Activated B cell treated with CpG ODN at 0.5 μM for 24 hours (primary cell): ENCODE measurements around the gene AKT1. TPM values are rescaled to one million over a fixed set of nuclear protein-coding genes. Genes with fewer than 3 reads are reported as not detected.

ENCODE experiments used
- ATAC-seq: fragments of 200-7000 bp; cut with Tn5 transposase; one replicate; pipeline ENCODE4 v1.10.0; 2021; ENCODE audit warnings: low read depth, mild to moderate bottlenecking, moderate library complexity
- CTCF ChIA-PET: fragments of 350-600 bp; sonication (Branson Sonifier 250); formaldehyde crosslinking; loops from one replicate; lab custom pipeline; 2021; ENCODE audit warnings: antibody characterized with exemption; lab: Charles Lee
- POLR2A ChIA-PET: fragments of 350-600 bp; sonication (Branson Sonifier 250); formaldehyde crosslinking; loops from one replicate; lab custom pipeline; 2021; ENCODE audit warnings: antibody characterized with exemption; lab: Charles Lee
- DNase-seq: peaks from one replicate; pipeline ENCODE4 v3.0.0; 2022
- H3K27ac Mint-ChIP-seq: one replicate; pipeline ENCODE4 v1.8.0; 2020; ENCODE audit warnings: mixed read lengths
- H3K27me3 Mint-ChIP-seq: one replicate; pipeline ENCODE4 v1.8.0; 2021; ENCODE audit warnings: mixed read lengths
- H3K36me3 Mint-ChIP-seq: one replicate; pipeline ENCODE4 v1.8.0; 2021; ENCODE audit warnings: low read depth, mixed read lengths
- H3K4me1 Mint-ChIP-seq: one replicate; pipeline ENCODE4 v1.8.0; 2021; ENCODE audit warnings: mixed read lengths
- H3K4me3 Mint-ChIP-seq: one replicate; pipeline ENCODE4 v1.8.0; 2020; ENCODE audit warnings: mild to moderate bottlenecking, mixed read lengths
- H3K9me3 Mint-ChIP-seq: one replicate; pipeline ENCODE4 v1.8.0; 2020; ENCODE audit warnings: mixed read lengths
- intact Hi-C: fragments of 100-400 bp; cut with micrococcal nuclease; formaldehyde crosslinking; loops from one replicate; pipeline ENCODE4 v1.15.1; 2024
- total RNA-seq: library from RNA; stranded (reverse); gene quantifications from 2 replicates; pipeline ENCODE4 v1.2.3, GENCODE V29; 2022
- TF ChIP-seq, protein P1 (sequence below): fragments of 200-600 bp; IDR thresholded peaks from one replicate; pipeline ENCODE4 v1.8.0; 2022; ENCODE audit warnings: antibody characterized with exemption, mild to moderate bottlenecking

Gene AKT1
- total RNA-seq, 1 donor from 2014 or later = 80.8 TPM

DNA sequence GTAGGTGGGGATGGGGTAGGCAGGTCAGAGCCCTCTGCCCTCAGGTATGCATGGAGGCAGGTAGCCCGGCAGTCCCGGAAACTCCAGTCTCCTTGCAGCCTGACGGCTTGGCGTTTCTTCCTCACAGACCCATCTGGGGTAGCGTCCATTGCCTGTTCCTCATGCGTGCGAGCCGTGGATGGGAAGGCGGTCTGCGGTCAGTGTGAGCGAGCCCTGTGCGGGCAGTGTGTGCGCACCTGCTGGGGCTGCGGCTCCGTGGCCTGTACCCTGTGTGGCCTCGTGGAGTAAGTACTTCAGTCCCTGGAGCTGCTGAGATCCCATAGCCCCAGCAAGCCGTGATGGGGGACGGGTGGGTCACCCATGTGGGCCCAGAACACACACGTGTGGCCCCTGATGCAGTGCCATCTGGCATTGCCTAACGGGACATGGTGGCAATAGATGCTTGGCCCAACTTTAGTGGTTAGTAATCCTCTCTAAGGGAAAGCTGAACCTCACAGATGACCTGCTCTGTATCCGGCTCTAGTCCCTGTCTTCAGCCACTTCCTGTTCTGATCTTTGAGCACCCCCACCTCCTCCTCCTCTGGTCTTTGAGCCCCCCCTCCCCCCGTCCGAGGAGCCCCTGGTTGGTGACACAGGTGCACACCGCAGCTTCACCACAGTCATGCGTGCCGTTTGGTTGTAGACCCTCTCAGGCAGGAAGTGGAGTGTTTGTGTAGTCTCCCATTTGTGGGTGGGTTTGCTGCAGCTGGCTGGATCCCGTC, 38.9 kb downstream of the AKT1 start:
- DNase-seq (no peak), ATAC-seq (no peak)
- H3K27ac Mint-ChIP-seq = no peak overlapping the region
- no peaks in the 10 kb centered on the region for H3K9me3 Mint-ChIP-seq
- TF ChIP-seq, protein P1, sequence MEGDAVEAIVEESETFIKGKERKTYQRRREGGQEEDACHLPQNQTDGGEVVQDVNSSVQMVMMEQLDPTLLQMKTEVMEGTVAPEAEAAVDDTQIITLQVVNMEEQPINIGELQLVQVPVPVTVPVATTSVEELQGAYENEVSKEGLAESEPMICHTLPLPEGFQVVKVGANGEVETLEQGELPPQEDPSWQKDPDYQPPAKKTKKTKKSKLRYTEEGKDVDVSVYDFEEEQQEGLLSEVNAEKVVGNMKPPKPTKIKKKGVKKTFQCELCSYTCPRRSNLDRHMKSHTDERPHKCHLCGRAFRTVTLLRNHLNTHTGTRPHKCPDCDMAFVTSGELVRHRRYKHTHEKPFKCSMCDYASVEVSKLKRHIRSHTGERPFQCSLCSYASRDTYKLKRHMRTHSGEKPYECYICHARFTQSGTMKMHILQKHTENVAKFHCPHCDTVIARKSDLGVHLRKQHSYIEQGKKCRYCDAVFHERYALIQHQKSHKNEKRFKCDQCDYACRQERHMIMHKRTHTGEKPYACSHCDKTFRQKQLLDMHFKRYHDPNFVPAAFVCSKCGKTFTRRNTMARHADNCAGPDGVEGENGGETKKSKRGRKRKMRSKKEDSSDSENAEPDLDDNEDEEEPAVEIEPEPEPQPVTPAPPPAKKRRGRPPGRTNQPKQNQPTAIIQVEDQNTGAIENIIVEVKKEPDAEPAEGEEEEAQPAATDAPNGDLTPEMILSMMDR = no peak
- ChIA-PET POLR2A (no interaction called here), CTCF (no interaction called here)
- H3K4me3 Mint-ChIP-seq = no peak overlapping the region
- H3K4me1 Mint-ChIP-seq = peaks cover 32% of the 10 kb centered on the region
- intact Hi-C loops = no loop called here
- H3K27me3 Mint-ChIP-seq = no peaks in the 10 kb centered on the region
- H3K36me3 Mint-ChIP-seq = peaks cover 71% of the 10 kb centered on the region

GRCh38 chr14:104755621-104756020, 39.9 kb downstream of the AKT1 start:
- H3K4me3 Mint-ChIP-seq = no peak overlapping the region
- TF ChIP-seq, protein P1 = no peak
- intact Hi-C loops = no loop called here
- ATAC-seq = no peak
- ChIA-PET CTCF (interaction anchor here (4.0 kb wide), 1 partner anchor 12 kb away, joined by 27 read pairs; no protein-coding TSS in a partner anchor), POLR2A (no interaction called here)
- no peak for DNase-seq
- no peak overlapping the region for H3K27ac Mint-ChIP-seq
- no peaks in the 10 kb centered on the region for H3K9me3 Mint-ChIP-seq
- peaks cover 60% of the 10 kb centered on the region for H3K36me3 Mint-ChIP-seq
- peaks cover 32% of the 10 kb centered on the region for H3K4me1 Mint-ChIP-seq
- no peaks in the 10 kb centered on the region for H3K27me3 Mint-ChIP-seq

DNA sequence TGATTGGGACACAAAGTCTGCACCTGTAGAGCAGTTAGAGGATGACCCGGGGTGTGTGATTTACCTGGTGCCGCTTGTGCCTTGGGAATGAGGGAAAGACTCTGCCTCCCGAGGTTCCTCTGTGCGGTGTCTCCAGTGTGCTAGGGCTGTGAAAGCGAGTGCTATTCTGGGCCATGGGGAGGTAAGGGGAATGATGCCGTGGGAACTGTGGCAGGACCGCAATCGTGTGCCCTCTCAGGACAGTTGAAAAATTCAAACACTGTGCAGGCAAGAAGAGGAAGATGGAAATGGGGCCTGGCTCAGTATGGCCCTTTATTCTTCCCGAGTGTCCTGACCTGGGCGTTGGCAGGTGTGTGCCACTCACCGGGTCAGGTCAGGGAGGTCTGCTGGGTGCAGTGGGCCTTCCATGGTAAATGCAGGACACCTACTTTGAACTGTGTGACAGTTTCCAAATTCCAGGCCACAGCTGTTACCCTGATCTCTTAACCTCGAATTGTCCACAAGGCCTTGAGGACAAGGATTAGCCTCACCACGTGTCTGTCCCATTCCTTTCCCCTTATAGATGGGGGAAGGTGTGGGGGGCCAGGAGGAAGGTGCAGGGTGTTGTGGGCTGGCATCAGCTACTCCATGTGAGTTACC, 41.2 kb downstream of the AKT1 start:
- Mint-ChIP-seq H3K9me3 (no peaks in the 10 kb centered on the region), H3K36me3 (peaks cover 49% of the 10 kb centered on the region), H3K4me1 (peaks cover 32% of the 10 kb centered on the region), H3K27ac (no peak overlapping the region), H3K27me3 (no peaks in the 10 kb centered on the region), H3K4me3 (peak overlapping the region; percentile 88)
- ATAC-seq (no peak), DNase-seq (no peak)
- POLR2A ChIA-PET = no interaction called here
- CTCF ChIA-PET = interaction anchor here (4.0 kb wide), 1 partner anchor 13 kb away, joined by 27 read pairs; no protein-coding TSS in a partner anchor
- intact Hi-C loops = no loop called here
- TF ChIP-seq, protein P1 = no peak

- H3K4me3 Mint-ChIP-seq = peak overlapping the region; percentile 88
- H3K9me3 Mint-ChIP-seq = no peaks in the 10 kb centered on the region
- ChIA-PET POLR2A (interaction anchor here (1.2 to 1.8 kb wide), 6 partner anchors 13 to 311 kb away, joined by 3 to 14 read pairs (median 6); partner anchors contain the start of genes CDCA4, GPR132 and ZBTB42), CTCF (interaction anchor here (1.6 to 4.0 kb wide), 3 partner anchors 14 to 45 kb away, joined by 8 to 27 read pairs (median 9); partner anchors contain the start of gene ADSS1)
- peak overlapping the region; percentile 41 for H3K27ac Mint-ChIP-seq
- DNase-seq (no peak), ATAC-seq (no peak)
- H3K27me3 Mint-ChIP-seq = no peaks in the 10 kb centered on the region
- peaks cover 43% of the 10 kb centered on the region for H3K36me3 Mint-ChIP-seq
- TF ChIP-seq, protein P1 = no peak
- intact Hi-C loops = loop anchor here (2.0 kb wide), 4 partner anchors 47 to 737 kb away; partner anchors contain the start of genes CDCA4, INF2, TEDC1 and ZBTB42
- peaks cover 34% of the 10 kb centered on the region for H3K4me1 Mint-ChIP-seq
Measured at GRCh38 chr14:104753528-104754212, 41.9 kb downstream of the AKT1 start.
